Fibroblast of skin of back (primary cell): ENCODE measurements around the gene CD69.
"Not testable (repeated sequence)": the region's sequence is repeated elsewhere in the genome, so short reads cannot be mapped to it uniquely, and the experiment has no call there.

ENCODE experiments used
- DNase-seq: peaks from one replicate; pipeline ENCODE4 v3.0.0-alpha.2; 2013

The CD69 gene

GRCh38 chr12:9749640-9750039 lies 11.1 kb downstream of the CD69 start:
- no peak for DNase-seq

GRCh38 chr12:9745199-9745598 lies 15.5 kb downstream of the CD69 start:
- no peak for DNase-seq

- DNase-seq, result no peak
Measured at GRCh38 chr12:9742661-9743060, 18.0 kb downstream of the CD69 start.

GRCh38 chr12:9741726-9742125 lies 19.0 kb downstream of the CD69 start:
- DNase-seq, result no peak

DNA sequence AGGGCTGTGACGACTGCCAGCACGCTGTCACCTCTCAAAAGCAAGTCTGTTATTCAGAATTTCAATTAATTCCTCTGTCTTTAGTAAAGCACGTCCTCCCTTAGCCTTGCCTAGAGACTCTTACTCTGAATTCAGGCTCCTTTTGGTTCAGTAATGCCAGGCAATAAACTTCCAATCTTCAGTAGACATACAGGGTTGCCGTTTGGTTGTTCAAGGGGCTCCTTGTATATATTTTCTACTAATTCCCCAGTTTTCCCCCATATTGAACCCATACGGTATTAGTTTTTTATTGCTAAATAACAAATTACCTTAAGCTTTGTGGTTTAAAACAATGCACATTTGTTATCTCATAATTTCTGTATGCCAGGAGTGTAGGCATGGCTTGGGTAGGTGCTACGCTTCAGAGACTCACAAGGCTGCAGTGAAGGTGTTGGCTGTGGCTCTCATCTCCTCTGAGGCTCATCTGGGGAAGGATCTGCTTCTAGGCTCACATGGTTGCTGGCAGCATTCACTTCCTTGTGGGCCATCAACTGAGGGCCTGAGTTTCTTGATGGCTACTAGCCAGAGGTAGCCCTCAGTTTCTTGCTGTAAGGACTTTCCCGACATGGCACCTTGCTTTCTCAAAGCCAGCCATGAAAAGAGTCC lies 20.5 kb downstream of the CD69 start:
- DNase-seq, result no peak

GRCh38 chr12:9739404-9740105 lies 21.1 kb downstream of the CD69 start:
- DNase-seq, result not testable (repeated sequence)

DNA sequence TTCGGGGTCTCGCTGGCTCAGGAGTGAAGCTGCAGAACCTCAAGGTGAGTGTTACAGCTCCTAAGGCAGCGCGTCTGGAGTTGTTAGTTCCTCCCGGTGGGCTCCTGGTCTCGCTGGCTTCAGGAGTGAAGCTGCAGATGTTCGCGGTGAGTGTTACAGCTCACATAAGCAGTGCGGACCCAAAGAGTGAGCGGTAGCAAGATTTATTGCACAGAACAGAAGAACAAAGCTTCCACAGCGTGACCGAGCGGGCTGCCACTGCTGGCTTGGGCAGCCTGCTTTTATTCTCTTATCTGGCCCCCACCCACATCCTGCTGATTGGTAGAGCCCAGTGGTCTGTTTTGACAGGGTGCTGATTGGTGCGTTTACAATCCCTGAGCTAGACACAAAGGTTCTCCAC lies 21.8 kb downstream of the CD69 start:
- DNase-seq, result not testable (repeated sequence)

- no peak for DNase-seq
Measured at GRCh38 chr12:9736936-9737705, 23.6 kb downstream of the CD69 start.

GRCh38 chr12:9735601-9736000 lies 25.1 kb downstream of the CD69 start:
- DNase-seq, result no peak

DNA sequence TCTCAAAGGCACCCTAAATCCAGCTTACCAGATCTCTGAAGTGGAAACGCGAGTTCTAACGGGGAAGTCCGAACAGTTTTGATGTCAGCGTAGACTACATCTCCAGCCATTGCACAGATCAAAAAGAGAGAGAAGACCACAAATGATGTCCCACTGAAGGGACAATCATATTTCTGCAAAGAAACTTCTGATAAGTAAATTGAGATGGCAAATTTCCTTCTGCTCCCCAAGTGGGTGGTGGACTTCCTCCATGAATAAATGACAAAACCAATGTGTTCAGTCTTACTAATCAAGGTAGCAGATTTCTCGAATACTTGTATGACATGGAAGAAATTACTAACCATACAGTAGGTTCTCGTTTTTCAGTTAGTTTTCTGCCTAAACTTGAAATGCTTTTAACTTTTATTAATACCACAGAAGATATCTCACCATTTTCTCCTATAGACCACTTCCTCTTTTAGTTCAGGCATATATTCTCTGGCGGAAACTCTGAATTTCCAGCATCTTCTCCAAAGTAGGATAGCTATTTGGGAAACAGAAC lies 27.7 kb downstream of the CD69 start, which contains the start of gene CLECL1:
TSS of gene CLECL1 (minus strand) at position 177 of the 541 bp plus-strand sequence.
- DNase-seq, result no peak

DNA sequence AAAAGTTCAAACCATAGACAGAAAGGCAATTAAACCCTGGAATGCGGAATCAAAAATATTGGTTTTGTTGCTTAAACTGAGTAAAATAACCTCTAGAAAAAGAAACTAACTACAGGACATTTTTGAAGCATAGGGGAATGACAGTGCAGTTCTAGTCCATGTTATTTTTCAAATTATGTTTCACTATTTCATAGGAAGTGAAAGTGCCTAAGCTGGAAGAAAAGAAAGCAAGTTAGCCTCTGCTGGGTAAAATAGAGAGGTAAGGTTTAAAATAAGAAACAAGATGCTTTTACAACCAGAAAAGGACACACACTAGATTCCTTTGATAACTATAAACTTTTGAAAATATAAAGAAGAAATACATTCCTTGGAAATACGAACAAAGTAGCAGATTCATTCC lies 28.9 kb downstream of the CD69 start:
- DNase-seq, result no peak

- no peak for DNase-seq
Measured at GRCh38 chr12:9731393-9731792, 29.3 kb downstream of the CD69 start.

GRCh38 chr12:9730591-9730990 lies 30.1 kb downstream of the CD69 start:
- no peak for DNase-seq

DNA sequence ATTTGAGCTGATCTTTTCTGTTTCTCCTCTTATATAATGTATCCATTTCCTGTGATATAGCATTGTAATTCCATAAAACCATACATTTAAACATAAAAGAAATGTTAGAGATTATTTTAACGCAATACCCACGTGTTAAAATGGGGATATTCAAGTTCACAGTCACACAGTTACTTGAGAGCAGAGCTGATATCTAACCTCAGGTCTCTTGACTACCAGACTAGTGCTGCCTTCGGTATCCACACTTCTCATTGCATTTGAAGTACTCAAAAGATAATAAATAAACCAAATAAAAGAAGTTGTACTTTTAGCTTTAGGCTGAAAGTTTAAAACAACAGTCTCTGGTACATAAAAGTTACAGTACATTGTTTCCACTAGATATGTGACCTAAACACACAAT lies 30.7 kb downstream of the CD69 start:
- DNase-seq, result no peak

- DNase-seq, result no peak
Measured at GRCh38 chr12:9729082-9729481, 31.6 kb downstream of the CD69 start.

DNA sequence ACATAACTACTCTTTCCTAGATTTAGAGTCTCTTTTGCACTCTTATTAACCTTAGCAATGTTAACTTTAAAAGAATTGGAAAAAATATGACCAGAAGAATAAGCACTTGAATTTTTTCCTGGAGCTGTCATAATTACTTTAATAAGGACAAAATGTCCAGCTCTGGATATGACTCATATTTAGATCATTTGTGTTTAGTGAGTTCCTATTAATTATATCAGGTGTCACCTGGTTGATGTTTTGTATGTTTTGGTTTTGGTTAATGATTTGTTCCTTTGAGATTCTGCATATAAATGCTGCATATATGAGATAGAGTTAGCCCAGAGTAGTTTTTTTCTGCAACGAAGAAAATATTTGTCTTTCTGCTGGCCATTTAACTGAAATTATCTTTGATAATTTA lies 32.9 kb downstream of the CD69 start:
- no peak for DNase-seq

DNA sequence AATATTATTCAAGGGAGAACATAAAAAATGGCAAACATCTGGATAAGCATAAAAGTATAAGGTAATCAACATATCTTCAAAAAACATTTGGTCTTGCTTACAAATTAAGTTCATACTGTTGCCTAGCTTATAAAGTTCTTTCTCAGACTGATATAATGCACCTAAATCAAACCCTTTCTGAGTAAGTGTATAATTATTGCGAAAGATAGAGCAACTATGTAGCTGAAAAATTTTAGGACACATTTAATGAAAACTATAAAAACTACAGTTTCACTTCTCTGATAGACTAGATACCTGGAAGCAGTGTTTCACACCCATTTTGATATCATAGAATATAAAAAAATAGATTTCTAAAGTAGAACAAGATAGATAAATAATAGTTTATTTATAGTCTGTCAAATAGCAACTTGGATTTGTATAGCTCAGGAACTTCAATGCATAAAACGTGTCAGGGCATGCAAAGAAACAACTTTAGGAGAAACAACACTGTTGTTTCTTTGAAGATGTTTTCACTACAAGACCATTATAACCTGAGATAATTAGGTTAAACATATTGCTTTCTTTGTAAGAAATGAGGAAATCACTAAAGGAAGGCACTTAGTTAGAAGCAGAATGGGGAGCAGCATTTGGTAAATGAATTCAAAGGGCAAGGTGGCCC lies 35.4 kb downstream of the CD69 start:
- DNase-seq, result no peak

DNA sequence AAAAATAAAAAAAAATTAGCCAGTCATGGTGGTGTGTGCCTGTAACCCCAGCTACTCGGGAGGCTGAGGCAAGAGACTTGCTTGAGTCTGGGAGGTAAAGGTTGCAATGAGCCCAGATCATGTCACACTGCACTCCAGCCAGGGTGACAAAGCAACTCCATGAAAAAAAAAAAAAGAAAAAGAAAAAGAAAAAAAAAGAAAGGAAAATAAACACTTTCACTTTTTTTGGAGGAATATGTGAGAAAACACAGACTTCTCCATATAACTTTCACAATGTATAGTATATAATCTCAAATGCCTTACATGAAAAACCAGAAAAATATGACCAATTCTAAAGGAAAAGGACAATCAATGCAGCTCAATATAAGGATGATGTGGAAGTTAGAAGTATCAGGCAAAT lies 36.7 kb downstream of the CD69 start:
- DNase-seq, result no peak

DNA sequence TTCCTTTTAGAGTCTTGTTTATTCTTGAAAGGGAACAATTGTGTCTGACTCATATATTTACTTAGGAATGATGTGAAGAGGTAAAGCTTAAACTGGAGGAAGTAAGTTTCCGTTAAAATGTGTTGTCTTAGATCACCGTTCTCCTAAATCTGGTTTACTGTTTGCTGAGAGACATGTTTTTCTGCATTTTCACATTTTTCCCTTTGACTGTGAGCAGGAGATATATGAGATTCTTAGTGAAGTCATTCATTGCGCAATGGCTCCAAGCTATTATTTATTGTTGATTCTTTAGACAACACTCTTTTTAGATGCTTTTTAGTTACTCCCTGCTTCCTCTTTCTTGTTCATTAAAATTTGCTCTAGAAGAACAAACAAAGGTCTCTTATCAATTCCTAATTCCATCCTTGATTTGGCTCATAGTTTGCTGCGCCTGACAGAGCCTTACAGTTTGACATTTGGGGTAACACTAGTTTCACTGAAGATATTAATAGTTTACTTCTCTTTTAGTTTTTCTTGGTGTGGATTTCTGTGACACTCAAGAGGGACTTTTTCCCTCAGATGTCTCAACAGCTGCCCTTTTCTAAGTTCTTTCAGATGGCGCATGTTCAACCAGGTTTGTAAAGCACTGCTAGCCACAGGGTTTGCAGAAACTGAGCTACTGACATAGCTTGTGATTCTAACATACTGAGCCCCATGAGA lies 39.2 kb downstream of the CD69 start:
- DNase-seq, result no peak

- DNase-seq, result no peak
Measured at GRCh38 chr12:9719790-9720189, 40.9 kb downstream of the CD69 start.

GRCh38 chr12:9718968-9719367 lies 41.7 kb downstream of the CD69 start:
- no peak for DNase-seq
